SK-N-MC (cell line): ENCODE results near the gene SRGAP1.
"Not testable (repeated sequence)": the region's sequence is repeated elsewhere in the genome, so short reads cannot be mapped to it uniquely, and the experiment has no call there.

Experiments used
- DNase-seq: peaks from one replicate; pipeline ENCODE4 v3.0.0-alpha.2; 2011; ENCODE audit warnings: low read depth, low spot score
- H3K27ac ChIP-seq: fragments of 200-600 bp; sonication (generic); 2 replicates; pipeline ENCODE4 v1.5.1; 2016; ENCODE audit warnings: mixed run types
- H3K36me3 ChIP-seq: fragments of 200-600 bp; sonication (generic); 2 replicates; pipeline ENCODE4 v1.6.1; 2017; ENCODE audit warnings: antibody characterized with exemption, low read length, mixed read lengths; ENCODE audit not compliant: insufficient read depth
- H3K4me3 ChIP-seq: fragments of 200-600 bp; sonication (generic); 2 replicates; pipeline ENCODE4 v1.5.1; 2016
- H3K9ac ChIP-seq: fragments of 200-600 bp; sonication (generic); 2 replicates; pipeline ENCODE4 v1.8.0; 2017; ENCODE audit warnings: mixed run types, mixed read lengths; ENCODE audit not compliant: insufficient read length
- H3K9me3 ChIP-seq: fragments of 200-600 bp; sonication (generic); 2 replicates; pipeline ENCODE4 v1.6.1; 2017; ENCODE audit warnings: low read depth, mild to moderate bottlenecking, antibody characterized with exemption, low read length, moderate library complexity, mixed read lengths
- EZH2 ChIP-seq: fragments of 200-600 bp; sonication (generic); IDR thresholded peaks from one replicate; pipeline ENCODE4 v1.6.1; 2017; ENCODE audit warnings: antibody characterized with exemption
- FOXP2 ChIP-seq: optimal IDR thresholded peaks from 2 replicates; pipeline ENCODE3; 2011; ENCODE audit warnings: mild to moderate bottlenecking, moderate library complexity; ENCODE audit not compliant: insufficient read depth; ENCODE audit errors: extremely low read length, control extremely low read depth
- POLR2AphosphoS5 ChIP-seq: IDR thresholded peaks from 2 replicates; pipeline ENCODE4 v1.6.1; 2012; ENCODE audit warnings: mild to moderate bottlenecking, low read depth, low read length, borderline replicate concordance

Gene SRGAP1

DNA sequence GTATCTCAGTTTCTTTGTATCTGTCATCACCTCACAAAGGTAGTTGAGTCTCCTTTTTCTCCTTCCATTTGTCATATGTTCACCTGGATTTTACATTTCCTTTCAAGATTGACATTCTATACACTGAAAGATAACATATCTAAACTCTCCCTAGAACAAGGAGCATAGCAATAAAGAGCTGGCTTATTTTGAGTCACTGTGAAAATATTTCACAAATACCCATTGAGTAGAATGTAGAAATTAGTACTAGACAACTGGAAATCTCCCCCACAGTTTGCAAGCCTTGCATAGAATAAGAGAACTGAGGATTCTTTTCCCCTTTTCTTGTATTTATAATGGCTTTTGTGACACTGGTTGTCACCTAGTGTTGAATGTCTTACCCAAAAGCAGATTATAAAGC is 266.4 kb downstream of the SRGAP1 start:
- no peak overlapping the region for H3K27ac ChIP-seq
- no peak for DNase-seq
- TF ChIP-seq EZH2 = no peak
- no peak for TF ChIP-seq POLR2AphosphoS5
- TF ChIP-seq FOXP2 = no peak
- no peak overlapping the region for H3K4me3 ChIP-seq
- 0 out of 2 replicates have a peak, but pooled peaks cover 2% of the 10 kb centered on the region for H3K9me3 ChIP-seq
- no peaks in the 10 kb centered on the region for H3K36me3 ChIP-seq
- no peak overlapping the region for H3K9ac ChIP-seq

DNA sequence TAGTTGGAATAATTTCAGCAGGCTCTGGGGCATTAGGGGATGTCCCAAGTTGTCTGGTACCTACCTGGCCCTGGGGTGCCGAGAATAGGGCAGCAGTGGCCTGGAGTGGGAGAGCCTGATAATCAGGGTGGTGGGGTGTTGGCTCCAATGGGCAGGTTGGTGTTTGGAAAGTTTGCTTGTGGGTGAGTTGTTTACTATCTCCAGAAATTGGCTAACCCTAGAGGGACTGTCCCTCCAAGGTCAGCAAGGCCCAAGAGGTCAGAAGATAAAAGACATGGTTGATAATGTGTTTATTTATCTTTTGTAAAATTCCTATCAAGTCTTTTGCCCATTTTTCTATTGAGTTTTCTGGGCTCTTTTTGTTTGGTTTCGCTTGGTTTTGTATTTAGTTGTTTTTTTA is 272.5 kb downstream of the SRGAP1 start:
- DNase-seq = no peak
- no peak overlapping the region for H3K4me3 ChIP-seq
- no peak for TF ChIP-seq POLR2AphosphoS5
- TF ChIP-seq EZH2 = no peak
- no peak for TF ChIP-seq FOXP2
- H3K9ac ChIP-seq = no peak overlapping the region
- no peak overlapping the region for H3K27ac ChIP-seq
- no peaks in the 10 kb centered on the region for H3K36me3 ChIP-seq
- 0 out of 2 replicates have a peak, but pooled peaks cover 2% of the 10 kb centered on the region for H3K9me3 ChIP-seq

DNA sequence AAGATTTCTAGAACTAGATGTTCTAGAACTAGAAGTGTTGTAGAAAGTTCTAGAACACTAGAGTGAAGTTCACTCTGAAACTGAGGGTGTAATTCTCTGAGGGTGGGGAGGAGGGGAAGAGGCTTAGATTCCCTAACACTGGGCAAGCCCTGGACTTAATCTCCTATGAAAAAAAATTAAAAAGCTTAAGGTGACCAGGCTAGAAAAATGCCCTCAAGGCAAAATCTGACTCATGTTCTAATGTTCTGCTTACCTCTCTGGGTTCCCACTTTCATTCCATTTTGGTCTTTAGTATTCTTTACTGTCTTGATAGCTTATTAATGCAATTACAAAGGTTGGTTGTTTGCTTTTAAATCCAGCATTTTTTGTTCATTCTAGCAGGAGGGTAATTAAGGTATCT is 276.1 kb downstream of the SRGAP1 start:
- Histone ChIP-seq H3K36me3 (no peaks in the 10 kb centered on the region), H3K4me3 (no peak overlapping the region), H3K9me3 (no peaks in the 10 kb centered on the region), H3K27ac (no peak overlapping the region), H3K9ac (no peak overlapping the region)
- DNase-seq = no peak
- TF ChIP-seq POLR2AphosphoS5 = no peak
- no peak for TF ChIP-seq EZH2
- TF ChIP-seq FOXP2 = no peak

DNA sequence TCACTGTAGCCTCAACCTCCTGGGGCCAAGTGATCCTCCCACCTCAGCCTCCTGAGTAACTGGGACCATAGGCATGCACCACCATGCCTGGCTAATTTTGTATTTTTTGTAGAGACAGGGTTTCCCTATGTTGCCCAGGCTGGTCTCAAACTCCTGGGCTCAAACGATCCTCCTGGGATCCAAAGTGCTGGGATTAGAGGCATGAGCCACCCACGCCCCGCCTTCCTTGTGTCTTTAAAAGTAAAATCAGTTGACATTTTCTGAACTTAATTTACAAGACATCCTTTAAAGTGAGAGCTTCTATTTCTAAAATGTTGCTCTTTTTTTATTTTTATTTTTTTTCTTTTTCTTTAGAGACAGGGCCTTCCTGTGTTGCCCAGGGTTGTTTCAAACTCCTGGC is 276.6 kb downstream of the SRGAP1 start:
- H3K9me3 ChIP-seq, H3K27ac ChIP-seq, H3K36me3 ChIP-seq, H3K9ac ChIP-seq, H3K4me3 ChIP-seq, DNase-seq: not testable (repeated sequence)

DNA sequence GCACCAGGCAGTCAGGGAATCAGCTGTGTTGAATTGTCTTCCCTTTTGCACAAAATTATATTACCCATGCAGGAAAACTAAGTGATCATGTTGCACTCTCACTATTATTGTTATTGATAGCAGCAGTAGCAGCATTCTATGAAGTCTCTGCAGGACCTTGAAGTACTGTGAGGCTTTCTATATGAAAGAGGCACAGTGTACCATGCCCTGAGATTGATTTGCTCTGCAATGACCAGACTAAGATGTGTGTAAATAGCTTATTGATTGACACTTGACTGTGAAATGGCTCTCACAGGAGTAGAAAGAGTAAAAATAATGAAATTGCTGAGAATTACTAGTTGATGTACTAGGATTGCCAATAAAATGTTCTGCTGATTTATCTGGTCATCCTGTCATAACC is 277.7 kb downstream of the SRGAP1 start:
- DNase-seq = no peak
- Histone ChIP-seq H3K9me3 (no peaks in the 10 kb centered on the region), H3K27ac (no peak overlapping the region), H3K36me3 (no peaks in the 10 kb centered on the region), H3K9ac (no peak overlapping the region), H3K4me3 (no peak overlapping the region)
- TF ChIP-seq POLR2AphosphoS5 = no peak
- TF ChIP-seq EZH2 = no peak
- TF ChIP-seq FOXP2 = no peak

DNA sequence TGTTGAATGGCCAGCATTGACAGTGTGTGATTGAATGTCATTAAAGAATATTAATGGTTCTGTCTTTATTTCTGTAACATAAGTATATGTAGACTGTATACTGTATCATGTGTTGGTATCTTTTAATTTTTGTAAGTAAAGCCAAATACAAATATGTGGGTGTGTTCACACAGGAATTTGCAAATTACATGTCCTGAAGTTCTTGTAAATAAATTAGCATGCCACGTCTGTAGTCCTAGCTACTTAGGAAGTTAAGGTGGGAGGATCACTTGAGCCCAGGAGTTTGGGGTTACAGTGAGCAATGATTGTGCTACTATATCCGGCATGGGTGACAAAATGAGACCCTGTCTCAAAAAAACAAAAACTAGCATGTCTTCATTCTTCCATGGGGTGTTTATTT is 278.5 kb downstream of the SRGAP1 start:
- no peak for TF ChIP-seq FOXP2
- no peak for TF ChIP-seq EZH2
- no peak for TF ChIP-seq POLR2AphosphoS5
- Histone ChIP-seq H3K9ac (no peak overlapping the region), H3K27ac (no peak overlapping the region), H3K4me3 (no peak overlapping the region), H3K36me3 (no peaks in the 10 kb centered on the region), H3K9me3 (no peaks in the 10 kb centered on the region)
- DNase-seq = no peak

DNA sequence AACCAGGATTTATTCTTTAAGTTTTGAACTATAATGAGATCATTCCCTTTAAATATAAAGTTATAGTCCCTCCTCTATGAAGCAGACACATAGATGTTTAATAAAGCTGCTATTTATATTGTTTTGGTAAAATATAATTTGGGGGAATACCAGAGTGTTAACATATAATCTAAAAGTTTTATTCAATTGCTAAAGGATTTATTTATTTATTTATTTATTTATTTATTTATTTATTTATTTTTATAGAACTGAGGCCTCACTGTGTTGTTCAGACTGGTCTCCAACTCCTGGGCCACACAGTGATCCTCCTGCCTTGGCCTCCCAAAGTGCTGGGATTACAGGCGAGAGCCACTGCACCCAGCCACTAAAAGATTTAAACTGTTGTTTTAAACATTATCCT is 278.9 kb downstream of the SRGAP1 start:
- no peak for DNase-seq
- H3K36me3 ChIP-seq = no peaks in the 10 kb centered on the region
- H3K9me3 ChIP-seq = no peaks in the 10 kb centered on the region
- H3K27ac ChIP-seq = no peak overlapping the region
- TF ChIP-seq FOXP2 = no peak
- TF ChIP-seq EZH2 = no peak
- no peak for TF ChIP-seq POLR2AphosphoS5
- no peak overlapping the region for H3K4me3 ChIP-seq
- no peak overlapping the region for H3K9ac ChIP-seq

DNA sequence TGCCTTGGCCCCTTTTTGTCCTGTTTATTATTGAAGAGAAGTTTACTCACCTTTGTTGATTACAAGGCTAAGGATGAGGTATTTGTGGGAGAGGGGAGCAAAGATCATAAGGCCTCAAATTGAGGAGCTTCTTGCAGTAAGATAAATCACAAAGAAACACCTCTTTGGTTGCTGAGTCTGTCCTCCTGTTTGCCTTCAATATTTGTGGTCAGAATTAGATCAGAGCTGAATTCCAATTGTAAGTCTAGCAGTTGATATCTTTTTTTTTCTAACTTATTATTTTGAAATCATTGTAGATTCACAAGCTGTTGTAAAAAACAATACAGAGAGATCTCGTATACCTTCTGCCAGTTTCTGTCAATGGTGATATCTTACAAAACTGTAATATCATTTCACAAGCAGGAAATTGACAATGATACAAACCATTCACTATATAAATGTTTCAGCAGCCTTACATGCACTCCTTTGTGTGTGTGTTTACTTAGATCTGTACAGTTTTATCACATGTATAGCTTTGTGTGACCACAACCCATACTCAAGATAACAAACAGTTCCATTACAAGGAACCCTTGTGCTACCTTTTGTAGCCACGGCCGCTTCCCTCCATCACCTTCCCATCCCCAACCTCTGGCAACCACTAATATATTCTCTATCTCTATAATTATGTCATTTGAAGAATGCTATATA is 280.2 kb downstream of the SRGAP1 start:
- no peak overlapping the region for H3K4me3 ChIP-seq
- DNase-seq = no peak
- TF ChIP-seq EZH2 (no peak), POLR2AphosphoS5 (no peak), FOXP2 (no peak)
- no peak overlapping the region for H3K9ac ChIP-seq
- no peak overlapping the region for H3K27ac ChIP-seq
- no peaks in the 10 kb centered on the region for H3K36me3 ChIP-seq
- no peaks in the 10 kb centered on the region for H3K9me3 ChIP-seq

DNA sequence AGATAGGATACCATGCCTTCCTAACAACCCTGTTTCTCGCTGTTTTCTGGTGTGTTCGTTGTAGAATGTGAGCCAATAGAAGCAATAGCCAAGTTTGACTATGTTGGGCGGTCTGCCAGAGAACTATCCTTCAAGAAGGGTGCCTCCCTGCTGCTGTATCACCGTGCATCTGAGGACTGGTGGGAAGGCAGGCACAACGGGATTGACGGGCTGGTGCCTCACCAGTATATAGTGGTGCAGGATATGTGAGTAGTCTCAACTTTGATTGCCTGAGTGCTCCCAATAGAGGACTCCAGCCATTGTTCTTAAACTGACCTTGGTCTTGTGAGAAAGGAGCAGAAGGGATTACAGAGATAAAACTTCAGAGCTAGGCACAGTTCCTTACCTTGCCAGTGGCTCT is 281.4 kb downstream of the SRGAP1 start:
- no peaks in the 10 kb centered on the region for H3K36me3 ChIP-seq
- H3K9me3 ChIP-seq = no peaks in the 10 kb centered on the region
- no peak overlapping the region for H3K4me3 ChIP-seq
- no peak overlapping the region for H3K9ac ChIP-seq
- DNase-seq = no peak
- TF ChIP-seq EZH2 = no peak
- TF ChIP-seq POLR2AphosphoS5 = no peak
- TF ChIP-seq FOXP2 = no peak
- no peak overlapping the region for H3K27ac ChIP-seq
